Skeletal muscle satellite cell (primary cell): ENCODE data around the gene ATAD3B.
A peak's percentile ranks its signal among the peaks of the same experiment; 100 is the strongest.
"Not testable (repeated sequence)": the region's sequence is repeated elsewhere in the genome, so short reads cannot be mapped to it uniquely, and the experiment has no call there.

Experiments used
- H3K27me3 ChIP-seq: 2 replicates; pipeline ENCODE4 v1.7.0; 2013; ENCODE audit warnings: low read length; ENCODE audit not compliant: control insufficient read depth, insufficient read depth
- H3K36me3 ChIP-seq: 2 replicates; pipeline ENCODE4 v1.7.0; 2013; ENCODE audit warnings: mild to moderate bottlenecking, control low read depth, low read length; ENCODE audit not compliant: insufficient read depth
- H3K4me1 ChIP-seq: 2 replicates; pipeline ENCODE4 v1.7.0; 2013; ENCODE audit warnings: low read length; ENCODE audit not compliant: control insufficient read depth, insufficient read depth
- H3K4me2 ChIP-seq: 2 replicates; pipeline ENCODE4 v1.7.0; 2013; ENCODE audit warnings: mild to moderate bottlenecking, low read length
- H3K4me3 ChIP-seq: 2 replicates; pipeline ENCODE4 v1.7.0; 2013; ENCODE audit warnings: low read length
- H3K9ac ChIP-seq: 2 replicates; pipeline ENCODE4 v1.7.0; 2013; ENCODE audit warnings: mild to moderate bottlenecking, low read depth, low read length, moderate library complexity
- H3K9me3 ChIP-seq: replicated peaks from 2 replicates; pipeline ENCODE4 v1.7.0; 2013; ENCODE audit warnings: mild to moderate bottlenecking, control low read depth, low read length

The ATAD3B gene

GRCh38 chr1:1441002-1441888 lies 30.3 kb upstream of the ATAD3B start:
- no peaks in the 10 kb centered on the region for H3K36me3 ChIP-seq
- no peaks in the 10 kb centered on the region for H3K9me3 ChIP-seq
- H3K4me1 ChIP-seq, result peaks cover 5% of the 10 kb centered on the region
- peak overlapping the region; percentile 75 for H3K4me2 ChIP-seq
- no peak overlapping the region for H3K4me3 ChIP-seq
- H3K27me3 ChIP-seq, result peaks cover 24% of the 10 kb centered on the region
- H3K9ac ChIP-seq, result no peak overlapping the region

GRCh38 chr1:1442069-1442770 lies 29.3 kb upstream of the ATAD3B start:
- Histone ChIP-seq H3K4me2 (no peak overlapping the region), H3K36me3 (no peaks in the 10 kb centered on the region), H3K4me3 (no peak overlapping the region), H3K27me3 (peaks cover 15% of the 10 kb centered on the region), H3K4me1 (peaks cover 5% of the 10 kb centered on the region), H3K9ac (no peak overlapping the region), H3K9me3 (no peaks in the 10 kb centered on the region)

- H3K4me1 ChIP-seq, H3K4me2 ChIP-seq, H3K9ac ChIP-seq, H3K36me3 ChIP-seq, H3K4me3 ChIP-seq, H3K9me3 ChIP-seq: not testable (repeated sequence)
- H3K27me3 ChIP-seq, result peaks cover 18% of the 10 kb centered on the region
Measured at GRCh38 chr1:1446631-1447030, 24.9 kb upstream of the ATAD3B start.

GRCh38 chr1:1449099-1449739 lies 22.3 kb upstream of the ATAD3B start, which contains the start of gene ATAD3C:
Gene ATAD3C (plus strand): TSS chr1:1449689. CDS start chr1:1450684, 995 bp downstream.
- Histone ChIP-seq H3K9ac (no peak within 1 kb of the TSS), H3K4me3 (no peak within 1 kb of the TSS), H3K4me2 (no peak within 1 kb of the TSS), H3K36me3 (no peaks in the 10 kb centered on the region), H3K27me3 (peaks cover 16% of the 10 kb centered on the region), H3K9me3 (no peaks in the 10 kb centered on the region), H3K4me1 (no peaks in the 10 kb centered on the region)

GRCh38 chr1:1450616-1451015 lies 20.9 kb upstream of the ATAD3B start:
- not testable (repeated sequence) for H3K36me3 ChIP-seq, H3K4me1 ChIP-seq, H3K4me2 ChIP-seq, H3K4me3 ChIP-seq, H3K9me3 ChIP-seq, H3K9ac ChIP-seq
- peaks cover 16% of the 10 kb centered on the region for H3K27me3 ChIP-seq

- Histone ChIP-seq H3K9me3 (no peaks in the 10 kb centered on the region), H3K27me3 (peaks cover 16% of the 10 kb centered on the region), H3K4me3 (no peak overlapping the region), H3K4me1 (no peaks in the 10 kb centered on the region), H3K4me2 (no peak overlapping the region), H3K36me3 (no peaks in the 10 kb centered on the region), H3K9ac (no peak overlapping the region)
Measured at GRCh38 chr1:1451696-1452364, 19.7 kb upstream of the ATAD3B start.

GRCh38 chr1:1452365-1452739 lies 19.2 kb upstream of the ATAD3B start:
- not testable (repeated sequence) for H3K9ac ChIP-seq, H3K36me3 ChIP-seq, H3K9me3 ChIP-seq, H3K4me2 ChIP-seq, H3K4me3 ChIP-seq, H3K4me1 ChIP-seq
- H3K27me3 ChIP-seq, result peaks cover 16% of the 10 kb centered on the region

GRCh38 chr1:1452882-1453281 lies 18.7 kb upstream of the ATAD3B start:
- Histone ChIP-seq H3K36me3 (no peaks in the 10 kb centered on the region), H3K9me3 (no peaks in the 10 kb centered on the region), H3K4me3 (no peak overlapping the region), H3K9ac (no peak overlapping the region), H3K4me2 (no peak overlapping the region), H3K27me3 (peaks cover 16% of the 10 kb centered on the region), H3K4me1 (no peaks in the 10 kb centered on the region)

GRCh38 chr1:1454286-1455056 lies 17.1 kb upstream of the ATAD3B start:
- not testable (repeated sequence) for H3K9ac ChIP-seq, H3K4me2 ChIP-seq, H3K9me3 ChIP-seq, H3K4me1 ChIP-seq, H3K36me3 ChIP-seq, H3K4me3 ChIP-seq
- peaks cover 11% of the 10 kb centered on the region for H3K27me3 ChIP-seq

GRCh38 chr1:1455366-1455884 lies 16.1 kb upstream of the ATAD3B start:
- no peak overlapping the region for H3K9ac ChIP-seq
- peaks cover 8% of the 10 kb centered on the region for H3K27me3 ChIP-seq
- H3K4me3 ChIP-seq, result no peak overlapping the region
- no peak overlapping the region for H3K4me2 ChIP-seq
- H3K9me3 ChIP-seq, result no peaks in the 10 kb centered on the region
- H3K36me3 ChIP-seq, result no peaks in the 10 kb centered on the region
- no peaks in the 10 kb centered on the region for H3K4me1 ChIP-seq
